SJSA1 (cell line): Measurements from ENCODE around the gene TLCD5. TPM values are rescaled to one million over a fixed set of nuclear protein-coding genes. Genes with fewer than 3 reads are reported as not detected.

Experiments used
- DNase-seq, 2 experiments: peaks; one replicate each; pipeline ENCODE4 v3.0.0-alpha.2; 2015 to 2020; ENCODE audit warnings: low spot score in 2 of 2, low read depth in 1 of 2
- H3K27ac ChIP-seq: fragments of 250-450 bp; sonication (Bioruptor Pico); 2 replicates; pipeline ENCODE4 v1.5.1; 2020; ENCODE audit warnings: mild to moderate bottlenecking, moderate library complexity
- H3K27me3 ChIP-seq: fragments of 250-450 bp; sonication (Bioruptor Pico); replicated peaks from 2 replicates; pipeline ENCODE4 v1.5.1; 2020; ENCODE audit warnings: mild to moderate bottlenecking, moderate library complexity
- H3K36me3 ChIP-seq: fragments of 250-450 bp; sonication (Bioruptor Pico); 2 replicates; pipeline ENCODE4 v1.5.1; 2020; ENCODE audit warnings: mild to moderate bottlenecking
- H3K4me1 ChIP-seq: fragments of 250-450 bp; sonication (Bioruptor Pico); replicated peaks from 2 replicates; pipeline ENCODE4 v1.6.1; 2021; ENCODE audit warnings: mild to moderate bottlenecking
- H3K4me3 ChIP-seq: fragments of 250-450 bp; sonication (Bioruptor Pico); 2 replicates; pipeline ENCODE4 v1.5.1; 2020; ENCODE audit warnings: mild to moderate bottlenecking
- H3K9me3 ChIP-seq: fragments of 250-450 bp; sonication (Bioruptor Pico); replicated peaks from 2 replicates; pipeline ENCODE4 v1.5.1; 2020; ENCODE audit warnings: mild to moderate bottlenecking
- total RNA-seq: library from RNA; depleted of rRNA; stranded (reverse); fragments of >200 nt; shearing (Covaris generic); gene quantifications from 2 replicates; pipeline ENCODE4 v1.2.3, GENCODE V29; 2014

Gene TLCD5
- total RNA-seq, 1 experiment from 2014 or later = 4.6 TPM

DNA sequence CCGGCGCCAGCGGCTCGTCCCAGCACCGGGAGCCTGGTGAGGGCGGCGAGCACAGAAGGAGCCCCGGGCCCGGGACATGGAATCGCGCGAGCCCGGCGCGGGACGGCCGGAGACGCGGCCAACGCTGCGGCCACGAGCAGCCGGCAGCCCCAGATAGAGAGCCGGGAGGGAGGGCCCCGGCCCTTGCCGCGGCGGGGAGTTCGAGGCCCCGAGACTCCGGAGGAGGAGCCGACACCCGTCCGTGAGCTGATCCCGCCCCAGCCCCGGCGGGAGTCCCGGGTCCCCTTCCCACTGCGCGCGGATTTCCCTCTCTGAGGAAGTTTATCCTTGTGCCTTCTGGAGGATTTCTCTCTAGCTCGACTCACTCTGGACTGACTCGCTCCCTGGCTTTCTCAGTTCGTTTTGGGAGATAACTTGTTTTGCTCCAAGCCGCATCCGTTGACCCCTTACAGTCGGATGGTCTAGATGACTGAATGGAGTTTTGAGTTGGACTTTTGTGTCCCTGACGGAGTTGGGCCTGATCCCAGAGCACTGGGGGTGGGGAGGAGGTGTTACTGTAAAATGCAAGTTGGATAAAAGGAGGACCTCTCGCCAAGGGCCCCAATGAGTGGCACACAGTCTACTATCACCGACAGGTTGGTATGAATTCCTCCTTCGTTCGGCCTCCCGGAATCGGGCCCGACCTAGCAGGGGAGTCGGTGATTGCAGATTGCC lies 11.7 kb downstream of the TLCD5 start:
- Histone ChIP-seq H3K27me3 (no peaks in the 10 kb centered on the region), H3K36me3 (peaks cover 5% of the 10 kb centered on the region), H3K4me1 (peaks cover 24% of the 10 kb centered on the region), H3K9me3 (no peaks in the 10 kb centered on the region), H3K4me3 (peak overlapping the region; percentile 95), H3K27ac (peak overlapping the region; percentile 83)
- DNase-seq = peak in 1 of 2 experiments; percentile 44

DNA sequence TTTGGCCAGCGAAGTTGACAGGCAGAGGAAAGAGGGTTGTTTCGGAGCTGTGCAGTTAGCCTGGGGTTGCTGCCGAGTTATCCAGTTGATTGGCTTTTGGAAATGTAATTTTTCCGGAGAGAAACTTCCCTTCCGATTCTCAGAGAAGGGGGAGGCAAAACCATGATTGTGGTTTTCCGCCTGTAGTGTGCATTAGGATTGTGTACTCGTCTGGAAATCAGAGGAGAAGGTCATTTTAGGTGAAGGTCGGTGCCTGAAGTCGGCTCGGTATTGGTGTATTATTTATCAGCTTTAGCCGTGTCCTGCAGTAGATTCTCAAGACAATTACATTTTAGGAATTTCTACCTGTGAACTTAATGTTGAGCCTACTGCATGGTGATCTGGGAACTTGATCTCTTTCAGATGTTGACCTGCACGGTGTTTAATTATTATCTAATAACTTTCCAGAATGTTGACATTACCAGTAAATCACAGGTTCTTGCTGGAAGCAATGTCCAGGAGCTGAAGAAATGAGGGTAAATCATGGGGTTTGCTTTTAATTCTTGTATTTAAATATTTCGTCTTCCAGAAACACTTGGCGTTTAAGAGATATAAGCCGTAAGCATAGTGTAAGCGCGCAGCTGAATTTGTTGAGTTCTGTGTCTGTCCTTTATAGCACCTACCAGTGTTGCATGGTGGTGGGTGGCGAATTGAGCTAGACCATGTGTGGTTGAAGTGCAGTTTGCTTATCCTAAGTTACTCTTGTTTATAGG lies 12.4 kb downstream of the TLCD5 start:
- no peaks in the 10 kb centered on the region for H3K9me3 ChIP-seq
- no peak overlapping the region for H3K27ac ChIP-seq
- DNase-seq = no peak
- peaks cover 5% of the 10 kb centered on the region for H3K36me3 ChIP-seq
- H3K27me3 ChIP-seq = no peaks in the 10 kb centered on the region
- peaks cover 17% of the 10 kb centered on the region for H3K4me1 ChIP-seq
- peak overlapping the region; percentile 95 for H3K4me3 ChIP-seq

DNA sequence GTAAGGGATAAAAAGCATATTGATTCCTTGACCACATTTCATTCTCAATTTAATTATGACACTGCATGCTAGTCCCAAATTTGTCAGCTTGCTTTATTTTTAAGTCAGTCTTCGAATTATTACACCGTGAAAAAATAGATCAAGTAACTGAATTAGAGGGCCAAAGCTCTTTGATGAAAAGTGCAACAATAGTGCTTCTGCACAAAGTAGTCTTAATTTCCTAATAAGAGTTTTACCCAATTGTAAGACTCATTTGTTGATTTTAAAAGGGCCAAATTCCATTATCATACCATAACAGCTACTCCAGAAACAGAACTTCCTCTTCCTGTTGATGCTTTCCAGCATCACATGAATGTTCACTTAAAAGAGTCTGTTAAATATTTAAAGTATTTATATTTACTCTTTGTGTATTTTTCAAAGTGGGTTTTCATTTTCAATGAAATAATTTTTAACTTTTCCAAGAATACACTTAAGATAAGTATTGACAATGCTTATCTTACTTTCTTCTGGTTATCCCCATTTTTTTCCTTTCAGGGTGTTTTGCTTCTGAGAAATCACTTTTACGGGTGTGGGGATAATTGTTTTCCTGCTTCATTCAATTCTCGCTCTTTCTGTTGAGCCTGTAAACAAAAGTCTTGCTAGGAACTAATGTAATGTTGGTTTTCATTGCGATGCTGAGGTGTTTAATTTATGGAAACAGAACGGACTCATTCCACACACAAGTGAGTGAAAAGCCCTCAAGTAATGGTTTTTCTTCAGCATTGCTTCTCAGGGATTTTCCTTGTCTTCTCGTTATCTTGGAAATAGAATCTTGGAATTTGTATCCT lies 13.2 kb downstream of the TLCD5 start:
- Histone ChIP-seq H3K36me3 (peaks cover 5% of the 10 kb centered on the region), H3K4me3 (peak overlapping the region; percentile 95), H3K4me1 (peaks cover 12% of the 10 kb centered on the region), H3K27me3 (no peaks in the 10 kb centered on the region), H3K9me3 (no peaks in the 10 kb centered on the region), H3K27ac (no peak overlapping the region)
- no peak for DNase-seq

DNA sequence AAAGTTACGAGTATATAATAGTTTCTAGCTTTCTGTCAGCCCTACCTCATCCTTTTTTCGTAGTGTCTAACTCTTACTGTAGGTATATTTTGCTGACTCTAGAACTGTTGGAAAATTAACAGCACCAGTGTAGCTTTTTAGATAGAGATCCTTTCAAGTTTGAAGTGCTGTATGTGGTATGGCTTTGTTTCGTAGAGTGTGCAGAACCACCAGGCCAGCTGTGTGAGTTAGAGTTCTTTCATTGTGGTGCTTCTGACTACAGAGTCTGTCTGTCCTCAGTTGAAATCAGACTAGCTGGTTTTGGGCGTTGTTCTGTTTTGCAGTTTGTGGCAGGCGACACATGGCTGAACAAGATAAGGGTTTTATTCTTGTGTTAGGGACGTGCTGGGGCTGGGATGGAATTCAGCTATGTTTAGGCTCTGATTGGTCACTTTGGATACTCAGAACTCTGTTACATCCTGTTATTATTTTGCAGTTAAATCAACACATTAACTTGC lies 14.3 kb downstream of the TLCD5 start:
- DNase-seq = peak in 1 of 2 experiments; percentile 49
- Histone ChIP-seq H3K27me3 (no peaks in the 10 kb centered on the region), H3K36me3 (peaks cover 5% of the 10 kb centered on the region), H3K27ac (0 out of 2 replicates have a peak overlapping the region, but pooled peaks have one; percentile 9), H3K4me3 (peak overlapping the region; percentile 9; the same call in 1 of the 2 replicates), H3K9me3 (no peaks in the 10 kb centered on the region), H3K4me1 (peaks cover 15% of the 10 kb centered on the region)

DNA sequence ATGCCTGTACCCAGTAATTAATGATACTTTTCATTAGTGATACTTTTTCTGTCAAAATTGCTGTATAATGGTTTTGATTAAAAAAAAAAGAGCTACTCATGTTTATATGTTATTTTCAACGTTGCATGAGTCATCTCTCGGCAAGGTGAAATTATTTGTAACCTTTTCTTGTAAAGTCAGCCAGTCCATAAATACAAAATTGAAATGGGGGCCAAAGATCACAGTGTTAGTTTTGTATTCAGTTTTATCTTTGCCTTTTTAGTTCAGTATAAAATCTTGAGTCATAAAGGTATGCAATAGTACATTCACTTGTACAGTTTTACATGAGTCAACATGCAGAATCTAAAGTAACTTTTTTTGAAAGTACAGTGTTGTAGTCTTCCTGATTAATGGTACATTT lies 15.4 kb downstream of the TLCD5 start:
- peaks cover 5% of the 10 kb centered on the region for H3K36me3 ChIP-seq
- no peaks in the 10 kb centered on the region for H3K9me3 ChIP-seq
- no peaks in the 10 kb centered on the region for H3K27me3 ChIP-seq
- DNase-seq = no peak
- H3K4me1 ChIP-seq = peaks cover 21% of the 10 kb centered on the region
- H3K27ac ChIP-seq = no peak overlapping the region
- H3K4me3 ChIP-seq = no peak overlapping the region

DNA sequence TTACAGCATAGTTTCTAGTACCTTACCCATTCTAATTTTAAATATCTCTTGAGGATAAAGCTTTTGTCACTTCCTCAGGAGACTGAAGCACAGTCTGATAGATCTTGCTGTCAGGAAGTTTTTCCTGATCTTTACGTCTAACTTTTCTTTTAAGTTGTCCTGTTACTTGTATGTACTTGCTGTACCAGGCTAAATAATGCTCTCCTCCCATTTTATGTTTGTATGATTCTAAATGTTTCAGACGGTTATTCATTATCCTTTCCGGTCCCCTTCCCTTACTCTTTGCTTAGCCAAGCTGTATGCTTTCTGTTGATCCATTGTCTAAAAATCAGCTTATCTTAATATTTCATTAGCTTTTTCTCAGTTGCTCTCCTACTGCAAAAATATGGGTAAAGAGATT lies 17.1 kb downstream of the TLCD5 start:
- H3K9me3 ChIP-seq = no peaks in the 10 kb centered on the region
- no peaks in the 10 kb centered on the region for H3K27me3 ChIP-seq
- H3K4me3 ChIP-seq = no peak overlapping the region
- no peak for DNase-seq
- H3K27ac ChIP-seq = no peak overlapping the region
- H3K4me1 ChIP-seq = peaks cover 21% of the 10 kb centered on the region
- no peaks in the 10 kb centered on the region for H3K36me3 ChIP-seq

DNA sequence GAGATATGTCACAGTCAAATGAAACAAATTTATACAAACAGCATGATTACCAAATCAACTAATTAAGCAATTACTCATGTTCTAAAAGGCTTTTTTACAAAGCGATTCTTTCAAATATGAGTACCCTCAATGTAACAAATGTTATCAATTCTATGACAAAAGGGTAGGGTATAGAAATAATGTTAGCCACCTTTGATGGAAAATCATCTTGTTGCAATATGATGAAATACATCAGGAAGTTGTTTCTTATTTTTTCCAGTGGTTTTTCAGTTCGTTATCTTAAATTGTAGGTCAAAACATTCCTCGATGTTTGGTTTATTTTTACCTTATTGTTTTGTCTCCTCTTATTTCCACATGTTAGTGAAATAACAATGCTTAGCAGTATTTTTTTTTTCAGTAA lies 17.6 kb downstream of the TLCD5 start:
- Histone ChIP-seq H3K27me3 (no peaks in the 10 kb centered on the region), H3K9me3 (no peaks in the 10 kb centered on the region), H3K36me3 (no peaks in the 10 kb centered on the region), H3K4me1 (peaks cover 21% of the 10 kb centered on the region), H3K27ac (no peak overlapping the region), H3K4me3 (no peak overlapping the region)
- DNase-seq = no peak

DNA sequence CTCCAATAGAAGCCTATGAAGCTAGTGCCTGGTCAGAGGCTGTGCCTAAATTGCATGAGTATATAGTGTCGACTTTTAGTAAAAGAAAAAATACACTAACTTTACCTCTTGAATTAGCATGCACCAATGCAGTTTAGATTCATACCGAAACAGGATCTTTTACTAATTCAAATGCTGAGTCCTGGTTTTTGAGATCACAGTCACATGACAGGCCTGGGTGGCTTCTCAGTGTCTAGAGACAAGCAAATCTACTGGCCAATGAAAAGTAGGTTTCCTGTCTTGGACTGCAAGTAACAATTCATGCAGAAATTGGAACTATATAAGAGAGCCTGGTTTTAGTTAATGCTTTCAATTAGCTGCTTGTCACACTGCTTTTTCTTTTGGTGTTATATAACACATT lies 18.3 kb downstream of the TLCD5 start:
- Histone ChIP-seq H3K27ac (no peak overlapping the region), H3K36me3 (no peaks in the 10 kb centered on the region), H3K27me3 (no peaks in the 10 kb centered on the region), H3K4me3 (no peak overlapping the region), H3K4me1 (peaks cover 21% of the 10 kb centered on the region), H3K9me3 (no peaks in the 10 kb centered on the region)
- DNase-seq = no peak

DNA sequence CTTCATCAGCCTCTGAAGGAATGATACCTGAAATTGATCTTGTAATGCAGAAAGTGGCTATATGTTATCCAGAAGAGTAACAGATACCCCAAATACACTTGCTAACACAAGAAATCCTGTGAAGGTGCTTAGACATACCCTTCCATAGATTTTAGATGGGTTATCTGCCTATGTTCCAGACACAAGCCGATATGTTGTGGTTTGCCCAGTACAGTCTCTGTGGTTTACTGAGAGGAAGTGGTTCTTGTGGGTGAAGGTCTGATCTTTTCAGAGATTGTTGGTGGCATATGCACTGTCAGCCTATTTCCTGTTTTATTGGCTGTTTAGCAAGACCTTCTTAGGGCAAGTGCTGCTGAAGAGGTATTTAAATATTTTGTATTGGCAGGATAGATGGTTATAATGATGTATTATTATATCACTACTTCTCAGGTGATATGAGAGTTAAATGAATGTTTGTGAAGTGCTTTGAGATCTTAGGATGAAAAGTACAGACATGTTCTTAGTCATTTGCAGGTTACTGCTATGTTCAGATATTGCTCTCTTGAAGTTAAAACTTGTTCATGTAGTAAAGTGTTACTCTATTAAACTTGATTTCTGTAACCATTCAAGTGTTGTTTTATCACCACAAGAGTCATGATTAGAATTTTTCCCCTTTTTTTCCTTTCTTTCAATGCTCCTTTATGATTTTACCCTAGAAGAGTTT lies 19.4 kb downstream of the TLCD5 start:
- no peak overlapping the region for H3K27ac ChIP-seq
- no peaks in the 10 kb centered on the region for H3K9me3 ChIP-seq
- peak in 1 of 2 experiments; percentile 35 for DNase-seq
- H3K4me3 ChIP-seq = no peak overlapping the region
- H3K36me3 ChIP-seq = no peaks in the 10 kb centered on the region
- H3K27me3 ChIP-seq = no peaks in the 10 kb centered on the region
- H3K4me1 ChIP-seq = peaks cover 21% of the 10 kb centered on the region

DNA sequence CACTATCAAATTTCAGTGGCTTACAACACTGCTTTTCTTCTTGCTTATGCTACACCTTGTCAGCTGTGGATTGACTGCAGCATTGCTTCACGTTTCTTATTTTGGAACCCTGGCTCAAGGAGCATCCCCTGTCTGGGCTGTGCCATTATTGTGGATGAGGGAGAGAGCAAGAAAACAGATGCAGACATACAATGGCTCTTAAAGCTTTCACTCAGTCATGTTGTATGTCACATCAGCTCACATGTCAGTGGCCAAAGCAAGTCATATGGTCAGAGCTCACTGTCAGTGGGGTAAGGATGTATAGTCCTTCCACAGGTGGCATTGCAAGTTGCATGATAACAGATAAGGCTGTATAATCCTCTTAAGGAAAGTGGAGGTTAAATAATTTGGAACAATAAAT lies 21.1 kb downstream of the TLCD5 start:
- Histone ChIP-seq H3K4me3 (no peak overlapping the region), H3K27me3 (no peaks in the 10 kb centered on the region), H3K36me3 (no peaks in the 10 kb centered on the region), H3K9me3 (no peaks in the 10 kb centered on the region), H3K27ac (no peak overlapping the region), H3K4me1 (peaks cover 8% of the 10 kb centered on the region)
- DNase-seq = no peak

DNA sequence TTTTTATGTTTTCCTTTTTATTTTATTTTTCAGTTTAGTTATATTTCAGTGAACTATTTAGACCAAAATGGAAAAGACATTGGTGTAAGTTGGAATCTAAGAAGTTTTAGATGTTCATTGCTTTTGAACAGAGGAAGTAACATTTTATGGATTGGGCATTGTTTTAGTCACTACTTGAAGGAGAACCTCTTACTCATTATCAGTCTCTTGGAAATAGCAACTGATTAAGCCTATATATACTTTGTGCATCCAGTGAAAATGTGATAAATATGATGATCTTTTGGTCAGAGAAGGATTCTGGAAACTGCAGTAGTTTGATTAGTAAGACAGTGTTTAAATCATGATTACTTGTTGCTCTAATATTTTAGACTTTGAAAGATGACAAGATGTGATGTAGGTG lies 25.5 kb downstream of the TLCD5 start:
- no peak overlapping the region for H3K4me3 ChIP-seq
- H3K9me3 ChIP-seq = no peaks in the 10 kb centered on the region
- no peaks in the 10 kb centered on the region for H3K36me3 ChIP-seq
- no peaks in the 10 kb centered on the region for H3K27me3 ChIP-seq
- DNase-seq = no peak
- H3K4me1 ChIP-seq = no peaks in the 10 kb centered on the region
- no peak overlapping the region for H3K27ac ChIP-seq

DNA sequence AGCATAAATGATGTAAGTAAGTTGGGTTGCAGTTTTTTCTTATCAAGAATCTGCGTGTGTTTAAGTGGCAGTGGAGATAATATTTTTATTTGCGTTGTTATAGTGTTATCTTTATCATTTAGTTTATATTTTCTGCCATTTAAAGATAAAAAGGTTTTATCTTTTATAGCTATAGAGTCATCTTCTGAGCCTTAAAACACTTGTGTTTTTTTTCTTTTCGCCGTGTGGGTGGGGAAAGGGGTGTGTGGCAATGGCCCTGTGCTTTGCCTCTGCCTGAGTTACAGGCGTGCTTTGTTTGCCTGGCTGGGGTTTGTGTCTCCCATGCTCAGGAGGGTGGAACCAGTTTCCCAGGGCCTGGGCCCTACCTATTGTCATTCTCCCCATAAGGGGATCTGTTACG lies 27.3 kb downstream of the TLCD5 start:
- no peaks in the 10 kb centered on the region for H3K36me3 ChIP-seq
- H3K4me3 ChIP-seq = no peak overlapping the region
- H3K27ac ChIP-seq = no peak overlapping the region
- H3K4me1 ChIP-seq = no peaks in the 10 kb centered on the region
- no peaks in the 10 kb centered on the region for H3K27me3 ChIP-seq
- DNase-seq = no peak
- no peaks in the 10 kb centered on the region for H3K9me3 ChIP-seq

DNA sequence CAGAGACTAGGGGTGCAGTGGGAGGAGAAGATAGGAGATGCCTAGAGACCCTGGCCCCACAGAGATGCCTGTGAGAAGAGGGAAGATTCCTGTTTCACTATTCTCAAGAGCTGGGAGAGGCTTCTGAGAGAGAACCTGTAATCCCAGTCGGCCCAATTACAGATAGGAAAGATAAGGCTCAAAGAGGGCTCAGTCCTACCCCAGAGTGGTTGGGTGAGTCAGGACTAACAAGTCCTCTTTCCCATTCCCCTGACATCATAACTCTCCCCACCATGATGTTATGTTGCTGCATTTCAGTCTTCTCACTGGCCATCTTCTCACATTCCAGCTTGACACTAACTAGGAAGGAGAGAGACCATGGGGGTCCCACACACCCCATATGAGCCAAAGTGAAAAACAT lies 29.0 kb downstream of the TLCD5 start:
- Histone ChIP-seq H3K27ac (no peak overlapping the region), H3K9me3 (no peaks in the 10 kb centered on the region), H3K27me3 (no peaks in the 10 kb centered on the region), H3K4me1 (no peaks in the 10 kb centered on the region), H3K4me3 (no peak overlapping the region), H3K36me3 (no peaks in the 10 kb centered on the region)
- no peak for DNase-seq
